Adipose tissue (tissue), 3 donors: ENCODE measurements around the gene TGM4. TPM values are rescaled to one million over a fixed set of nuclear protein-coding genes. Genes with fewer than 3 reads are reported as not detected.

Experiments used
- H3K27ac ChIP-seq: one replicate; pipeline ENCODE4 v1.5.1; 2013; ENCODE audit warnings: low read depth, low read length
- WGBS, 3 donors: extraction: QIAGEN DNeasy Blood & Tissue Kit; methylation state at CpG; one replicate each; pipeline ENCODE4 v1.1.7; 2013; 5-methylcytosine and 5-hydroxymethylcytosine counted together
- polyA plus RNA-seq, 3 donors: library from polyadenylated mRNA; stranded (reverse); fragments of 200-250 nt; gene quantifications; one replicate each; pipeline ENCODE4 v1.2.3, GENCODE V29; 2013
- donor health status: healthy with polysubstance abuse.
- donor health status: Bipolar disorder and iron deficiency.
- donor health status: healthy.

TGM4 gene
- polyA plus RNA-seq, 3 donors, result 0.22 TPM; not detected in 2

- no peak overlapping the region for H3K27ac ChIP-seq
- 69 to 84% (median 78%) methylated on average over 4 of the region's 4 CpGs for WGBS, 3 donors
Observed at GRCh38 chr3:44963571-44964325, 89.3 kb downstream of the TGM4 start.

Other genes with a start within 250 kb of the TGM4 start
- 1 to 10 TPM; 4.9 to 9.0 (median 5.2) TPM for gene ZNF197, start 249.6 kb upstream of the TGM4 start, polyA plus RNA-seq
- 1 to 10 TPM; 1.2 to 5.5 (median 4.9) TPM for gene ZNF35, start 225.9 kb upstream of the TGM4 start, polyA plus RNA-seq
- gene ZNF502, start 161.9 kb upstream of the TGM4 start, polyA plus RNA-seq, result 1 to 10 TPM; 1.7 to 1.9 (median 1.8) TPM
- 1 to 10 TPM in 2 of 3 donors, under 1 TPM in 1; 0.91 to 1.7 (median 1.3) TPM for gene ZNF501, start 145.0 kb upstream of the TGM4 start, polyA plus RNA-seq
- gene KIAA1143, start 113.0 kb upstream of the TGM4 start, polyA plus RNA-seq, result 10 to 100 TPM in 1 of 3 donors, 1 to 10 TPM in 2; 6.6 to 12.3 (median 8.0) TPM
- gene KIF15, start 112.8 kb upstream of the TGM4 start, polyA plus RNA-seq, result under 1 TPM; 0.16 to 0.67 (median 0.24) TPM
- 10 to 100 TPM; 10.5 to 19.2 (median 12.9) TPM for gene TMEM42, start 12.7 kb upstream of the TGM4 start, polyA plus RNA-seq
- gene ZDHHC3, start 101.6 kb downstream of the TGM4 start, polyA plus RNA-seq, result 10 to 100 TPM; 17.6 to 57.5 (median 48.1) TPM
- 10 to 100 TPM; 17.1 to 24.1 (median 22.8) TPM for gene EXOSC7, start 101.6 kb downstream of the TGM4 start, polyA plus RNA-seq
- 100 to 1,000 TPM in 1 of 3 donors, 10 to 100 TPM in 2; 14.3 to 202 (median 97.2) TPM for gene CLEC3B, start 151.7 kb downstream of the TGM4 start, polyA plus RNA-seq